GM06990 (cell line): ENCODE measurements around the gene FBLIM1.

ENCODE experiments used
- DNase-seq: peaks from one replicate; pipeline ENCODE4 v3.0.0-alpha.2; 2011; ENCODE audit not compliant: insufficient read length; ENCODE audit errors: extremely low read depth
- H3K27me3 ChIP-seq: replicated peaks from 2 replicates; pipeline ENCODE4 v1.6.0; 2011; ENCODE audit warnings: low read length; ENCODE audit not compliant: control insufficient read depth, insufficient read depth
- H3K36me3 ChIP-seq: 2 replicates; pipeline ENCODE4 v1.5.1; 2011; ENCODE audit warnings: low read length; ENCODE audit not compliant: control insufficient read depth, insufficient read depth
- H3K4me3 ChIP-seq: replicated peaks from 2 replicates; pipeline ENCODE4 v1.5.1; 2011; ENCODE audit warnings: low read depth, mild to moderate bottlenecking, control low read depth, low read length
- CTCF ChIP-seq: IDR thresholded peaks from 2 replicates; pipeline ENCODE4 v1.5.1; 2011; ENCODE audit warnings: low read length, control low read depth, mild to moderate bottlenecking, inconsistent platforms; ENCODE audit not compliant: insufficient read depth, poor library complexity, severe bottlenecking

FBLIM1 gene

GRCh38 chr1:15770313-15770962, 11.8 kb downstream of the FBLIM1 start:
- H3K4me3 ChIP-seq, result no peak overlapping the region
- no peaks in the 10 kb centered on the region for H3K36me3 ChIP-seq
- no peak for DNase-seq
- peaks cover 3% of the 10 kb centered on the region for H3K27me3 ChIP-seq
- TF ChIP-seq CTCF, result no peak

GRCh38 chr1:15771836-15772515, 13.4 kb downstream of the FBLIM1 start:
- Histone ChIP-seq H3K4me3 (no peak overlapping the region), H3K36me3 (no peaks in the 10 kb centered on the region), H3K27me3 (peaks cover 3% of the 10 kb centered on the region)
- no peak for TF ChIP-seq CTCF
- no peak for DNase-seq

DNA sequence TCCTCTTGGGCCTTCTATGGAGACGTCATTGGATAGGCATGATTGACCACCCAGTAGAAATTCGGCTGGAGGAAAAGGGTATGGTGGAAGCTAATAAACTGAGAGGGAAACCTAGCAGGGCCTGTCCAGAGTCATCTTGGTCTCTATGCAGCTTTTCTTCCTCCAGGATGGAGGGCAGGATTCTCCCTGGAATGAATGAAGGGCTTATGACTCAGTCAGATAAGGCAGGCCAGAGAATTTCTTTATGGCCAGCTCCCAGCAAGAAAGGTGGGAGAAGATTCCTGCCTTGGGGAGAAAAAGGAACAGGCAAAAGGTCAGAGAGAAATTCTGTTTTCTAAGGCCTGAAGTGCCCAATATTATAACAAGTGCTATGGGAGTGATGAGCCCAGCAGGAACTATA, 17.1 kb downstream of the FBLIM1 start:
- no peak for TF ChIP-seq CTCF
- no peak for DNase-seq
- Histone ChIP-seq H3K4me3 (no peak overlapping the region), H3K36me3 (no peaks in the 10 kb centered on the region), H3K27me3 (no peaks in the 10 kb centered on the region; the same call in 1 of the 2 replicates)

DNA sequence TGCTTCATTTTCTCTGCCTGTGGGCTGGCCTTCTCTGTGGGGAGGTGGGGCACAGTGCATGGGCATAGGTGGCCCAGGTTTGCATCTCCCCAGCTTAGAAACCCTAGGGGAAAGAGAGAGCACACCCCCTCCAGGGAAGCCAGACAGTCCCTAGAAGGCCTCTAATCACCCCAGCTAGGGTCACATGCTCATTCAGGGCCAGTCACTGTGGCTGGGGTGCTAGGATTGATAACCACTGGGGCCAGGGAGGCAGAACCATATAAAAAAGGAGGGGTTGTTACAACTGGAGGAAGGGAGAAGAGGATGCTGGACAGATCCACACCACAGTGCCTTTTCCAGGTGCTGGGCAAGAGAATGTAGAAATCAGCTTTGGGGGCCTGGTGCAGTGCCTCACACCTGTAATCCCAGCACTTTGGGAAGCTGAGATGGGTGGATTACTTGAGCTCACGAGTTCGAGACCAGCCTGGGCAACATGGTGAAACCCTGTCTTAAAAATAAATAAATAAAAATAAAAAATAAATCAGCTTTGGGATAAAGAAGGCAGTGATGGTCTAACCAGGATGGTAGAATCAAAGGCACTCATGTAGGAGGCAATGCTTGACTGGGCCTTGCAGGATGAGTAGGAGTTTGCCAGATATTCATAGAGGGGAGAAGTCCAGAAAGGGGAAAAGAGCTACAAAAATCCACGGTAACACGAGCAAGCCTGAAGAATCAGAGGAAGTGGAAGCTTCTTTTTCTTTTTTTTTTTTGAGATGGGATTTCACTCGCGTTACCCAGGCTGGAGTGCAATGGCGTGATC, 19.5 kb downstream of the FBLIM1 start:
- no peaks in the 10 kb centered on the region for H3K36me3 ChIP-seq
- no peak for TF ChIP-seq CTCF

GRCh38 chr1:15785683-15786082, 27.1 kb downstream of the FBLIM1 start:
- H3K4me3 ChIP-seq, result no peak overlapping the region
- DNase-seq, result no peak

More for the DNA sequence above, 19.5 kb downstream of the FBLIM1 start:
- Histone ChIP-seq H3K4me3 (no peak overlapping the region), H3K27me3 (no peaks in the 10 kb centered on the region; the same call in 1 of the 2 replicates)
- DNase-seq, result no peak

More at GRCh38 chr1:15785683-15786082, 27.1 kb downstream of the FBLIM1 start:
- TF ChIP-seq CTCF, result no peak
- no peaks in the 10 kb centered on the region; the same call in 1 of the 2 replicates for H3K27me3 ChIP-seq
- H3K36me3 ChIP-seq, result no peaks in the 10 kb centered on the region
